Measurements from ENCODE around the gene PRSS12. TPM values are rescaled to one million over a fixed set of nuclear protein-coding genes. Genes with fewer than 3 reads are reported as not detected.
A peak's percentile ranks its signal among the peaks of the same experiment; 100 is the strongest.

PRSS12 gene
- total and polyA plus RNA-seq, 2 donors from 2014 or later = 0.54 to 1.1 TPM

- no peak for DNase-seq
- intact Hi-C loops (cut with DNase I) = no loop called here
Observed at GRCh38 chr4:118388606-118389005, 35.8 kb upstream of the PRSS12 start.

GRCh38 chr4:118381902-118382301 is 29.1 kb upstream of the PRSS12 start:
- no peak for FAIRE-seq
- no peak for DNase-seq
- no peak overlapping the region for H3K27ac ChIP-seq (ENCODE audit: low read depth in 2 of 2, low read length in 2 of 2)
- intact Hi-C loops (cut with DNase I) = no loop called here
- no peaks in the 10 kb centered on the region for H3K27me3 ChIP-seq (ENCODE audit: control insufficient read depth, insufficient read depth, low read length)
- H3K9me3 ChIP-seq (ENCODE audit: control insufficient read depth in 2 of 3, insufficient read depth in 1 of 3, low read length in 3 of 3) = no peaks in the 10 kb centered on the region
- no peak overlapping the region for H3K9ac ChIP-seq (ENCODE audit: low read length in 3 of 3)
- no peak overlapping the region for H3K4me3 ChIP-seq (ENCODE audit: low read length in 3 of 3)
- H3K4me1 ChIP-seq (ENCODE audit: control insufficient read depth in 2 of 3, insufficient read depth in 2 of 3, low read depth in 1 of 3, low read length in 3 of 3) = no peaks in the 10 kb centered on the region
- no peak for TF ChIP-seq CTCF (IDR thresholded peaks at IDR 0.05; ENCODE audit: borderline replicate concordance, extremely low read depth, insufficient read depth)
- H3K36me3 ChIP-seq (ENCODE audit: control insufficient read depth in 2 of 3, insufficient read depth in 3 of 3, low read length in 3 of 3) = no peaks in the 10 kb centered on the region

More at GRCh38 chr4:118388606-118389005, 35.8 kb upstream of the PRSS12 start:
- no peaks in the 10 kb centered on the region for H3K9me3 ChIP-seq (ENCODE audit: control insufficient read depth in 2 of 3, insufficient read depth in 1 of 3, low read length in 3 of 3)
- H3K4me1 ChIP-seq (ENCODE audit: control insufficient read depth in 2 of 3, insufficient read depth in 2 of 3, low read depth in 1 of 3, low read length in 3 of 3) = no peaks in the 10 kb centered on the region
- H3K4me3 ChIP-seq (ENCODE audit: low read length in 3 of 3) = no peak overlapping the region
- H3K36me3 ChIP-seq (ENCODE audit: control insufficient read depth in 2 of 3, insufficient read depth in 3 of 3, low read length in 3 of 3) = no peaks in the 10 kb centered on the region
- no peaks in the 10 kb centered on the region for H3K27me3 ChIP-seq (ENCODE audit: control insufficient read depth, insufficient read depth, low read length)
- no peak for FAIRE-seq
- H3K9ac ChIP-seq (ENCODE audit: low read length in 3 of 3) = no peak overlapping the region
- TF ChIP-seq CTCF (IDR thresholded peaks at IDR 0.05; ENCODE audit: borderline replicate concordance, extremely low read depth, insufficient read depth) = no peak
- H3K27ac ChIP-seq (ENCODE audit: low read depth in 2 of 2, low read length in 2 of 2) = no peak overlapping the region

GRCh38 chr4:118373614-118374255 is 20.9 kb upstream of the PRSS12 start:
- Histone ChIP-seq H3K27ac (ENCODE audit: low read depth in 2 of 2, low read length in 2 of 2) (no peak overlapping the region), H3K4me3 (ENCODE audit: low read length in 3 of 3) (no peak overlapping the region), H3K9me3 (ENCODE audit: control insufficient read depth in 2 of 3, insufficient read depth in 1 of 3, low read length in 3 of 3) (no peaks in the 10 kb centered on the region), H3K36me3 (ENCODE audit: control insufficient read depth in 2 of 3, insufficient read depth in 3 of 3, low read length in 3 of 3) (no peaks in the 10 kb centered on the region), H3K27me3 (ENCODE audit: control insufficient read depth, insufficient read depth, low read length) (no peaks in the 10 kb centered on the region), H3K9ac (ENCODE audit: low read length in 3 of 3) (no peak overlapping the region), H3K4me1 (ENCODE audit: control insufficient read depth in 2 of 3, insufficient read depth in 2 of 3, low read depth in 1 of 3, low read length in 3 of 3) (no peaks in the 10 kb centered on the region)
- FAIRE-seq (no peak), DNase-seq (peak in 1 of 5 donors; percentile 45)
- no peak for TF ChIP-seq CTCF (IDR thresholded peaks at IDR 0.05; ENCODE audit: borderline replicate concordance, extremely low read depth, insufficient read depth)
- intact Hi-C loops (cut with DNase I) = no loop called here

- Histone ChIP-seq H3K9ac (ENCODE audit: low read length in 3 of 3) (no peak overlapping the region), H3K9me3 (ENCODE audit: control insufficient read depth in 2 of 3, insufficient read depth in 1 of 3, low read length in 3 of 3) (no peaks in the 10 kb centered on the region), H3K4me1 (ENCODE audit: control insufficient read depth in 2 of 3, insufficient read depth in 2 of 3, low read depth in 1 of 3, low read length in 3 of 3) (no peaks in the 10 kb centered on the region), H3K36me3 (ENCODE audit: control insufficient read depth in 2 of 3, insufficient read depth in 3 of 3, low read length in 3 of 3) (no peaks in the 10 kb centered on the region), H3K4me3 (ENCODE audit: low read length in 3 of 3) (no peak overlapping the region), H3K27ac (ENCODE audit: low read depth in 2 of 2, low read length in 2 of 2) (no peak overlapping the region), H3K27me3 (ENCODE audit: control insufficient read depth, insufficient read depth, low read length) (no peaks in the 10 kb centered on the region)
- no peak for DNase-seq
- intact Hi-C loops (cut with DNase I) = no loop called here
- FAIRE-seq = no peak
- no peak for TF ChIP-seq CTCF (IDR thresholded peaks at IDR 0.05; ENCODE audit: borderline replicate concordance, extremely low read depth, insufficient read depth)
Observed at GRCh38 chr4:118372251-118372650, 19.4 kb upstream of the PRSS12 start.

All from kidney (tissue), 14 donors.